ENCODE measurements around the gene ASB10.

DNA sequence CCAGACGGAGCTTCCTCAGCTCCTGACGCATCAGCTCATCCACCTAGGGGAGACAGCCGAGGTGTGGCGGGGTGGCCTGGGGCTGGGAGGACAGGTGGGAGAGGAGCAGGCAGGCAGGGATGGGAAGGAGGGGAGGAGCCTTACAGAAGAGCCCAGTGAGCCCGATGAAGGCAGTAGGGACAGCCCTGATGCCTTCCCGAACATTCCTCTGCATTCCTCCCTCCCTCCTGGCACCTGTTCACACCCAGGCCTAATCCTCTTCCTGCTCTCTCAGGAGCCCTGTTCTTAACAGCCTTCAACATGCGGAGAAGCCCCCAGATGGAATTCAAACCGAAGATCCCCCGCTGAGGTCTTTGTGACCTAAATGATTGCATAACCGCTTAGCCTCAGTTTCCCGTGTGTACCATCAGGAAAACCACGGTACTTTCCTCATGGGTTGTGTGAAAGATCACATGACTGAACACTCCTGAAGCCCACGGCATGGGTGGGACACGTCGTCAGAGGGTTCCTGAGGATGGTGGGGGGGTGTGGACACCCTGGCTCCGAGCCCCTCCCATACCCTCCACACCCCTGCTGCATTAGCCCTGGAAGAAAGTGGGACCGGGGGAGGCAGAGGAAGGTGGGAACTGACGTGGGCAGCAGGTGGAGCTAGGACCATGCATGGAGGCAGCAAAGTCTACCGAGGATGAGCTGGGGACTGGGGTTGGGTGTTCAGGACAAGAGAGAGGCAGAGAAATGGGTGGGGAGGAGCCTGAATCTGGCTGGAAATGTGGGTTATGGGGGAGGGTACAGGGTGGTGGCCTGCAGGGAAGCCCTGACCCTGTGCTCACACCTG, 8.8 kb upstream of the ASB10 start:
- TF ChIP-seq SMC3 (IDR thresholded peaks at IDR 0.05) (no peak), CEBPB (IDR thresholded peaks at IDR 0.05) (no peak), POLR2A (IDR thresholded peaks at IDR 0.05; ENCODE audit: low read length) (no peak), RNF2 (IDR thresholded peaks at IDR 0.05; ENCODE audit: borderline replicate concordance, low read depth) (no peak), CHD4 (IDR thresholded peaks at IDR 0.05; ENCODE audit: borderline replicate concordance) (no peak), E2F6 (IDR thresholded peaks at IDR 0.05; ENCODE audit: borderline replicate concordance, low read depth) (no peak), HDAC2 (IDR thresholded peaks at IDR 0.05) (no peak), CTCF (IDR thresholded peaks at IDR 0.05) (no peak), POLR2AphosphoS2 (conservative IDR thresholded peaks at IDR 0.05; ENCODE audit: low read length) (no peak)
- TF ChIP-seq, protein P1, sequence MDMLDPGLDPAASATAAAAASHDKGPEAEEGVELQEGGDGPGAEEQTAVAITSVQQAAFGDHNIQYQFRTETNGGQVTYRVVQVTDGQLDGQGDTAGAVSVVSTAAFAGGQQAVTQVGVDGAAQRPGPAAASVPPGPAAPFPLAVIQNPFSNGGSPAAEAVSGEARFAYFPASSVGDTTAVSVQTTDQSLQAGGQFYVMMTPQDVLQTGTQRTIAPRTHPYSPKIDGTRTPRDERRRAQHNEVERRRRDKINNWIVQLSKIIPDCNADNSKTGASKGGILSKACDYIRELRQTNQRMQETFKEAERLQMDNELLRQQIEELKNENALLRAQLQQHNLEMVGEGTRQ (IDR thresholded peaks at IDR 0.05) = no peak

Data from A549 (cell line).